NCI-H460 (cell line): Measurements from ENCODE around the gene C4orf54. TPM values are rescaled to one million over a fixed set of nuclear protein-coding genes. Genes with fewer than 3 reads are reported as not detected.

ENCODE experiments used
- DNase-seq: peaks from one replicate; pipeline ENCODE4 v3.0.0-alpha.2; 2016; ENCODE audit warnings: low read depth; ENCODE audit errors: extremely low read depth
- total RNA-seq: library from RNA; depleted of rRNA; stranded (reverse); fragments of >200 nt; shearing (Covaris generic); gene quantifications from 2 replicates; pipeline ENCODE4 v1.2.3, GENCODE V29; 2014

The C4orf54 gene
- total RNA-seq, 1 experiment from 2014 or later = 0.05 TPM

GRCh38 chr4:99652596-99653436 is 4.8 kb downstream of the C4orf54 start:
- no peak for DNase-seq

GRCh38 chr4:99651811-99652485 is 5.7 kb downstream of the C4orf54 start:
- no peak for DNase-seq

GRCh38 chr4:99651016-99651769 is 6.4 kb downstream of the C4orf54 start:
- no peak for DNase-seq

- DNase-seq = no peak
These were observed 7.8 kb downstream of the C4orf54 start for GRCh38 chr4:99649778-99650177.

GRCh38 chr4:99649208-99649607 is 8.4 kb downstream of the C4orf54 start:
- no peak for DNase-seq

- DNase-seq = no peak
These were observed 9.3 kb downstream of the C4orf54 start for GRCh38 chr4:99648321-99648720.

- DNase-seq = no peak
These were observed 10.6 kb downstream of the C4orf54 start for GRCh38 chr4:99647071-99647470.

GRCh38 chr4:99645638-99646037 is 12.0 kb downstream of the C4orf54 start:
- no peak for DNase-seq

- DNase-seq = no peak
These were observed 12.6 kb downstream of the C4orf54 start for GRCh38 chr4:99645036-99645435.

- DNase-seq = no peak
These were observed 13.2 kb downstream of the C4orf54 start for GRCh38 chr4:99644453-99644852.

- DNase-seq = no peak
These were observed 14.7 kb downstream of the C4orf54 start for GRCh38 chr4:99642725-99643489.

GRCh38 chr4:99640676-99641075 is 17.0 kb downstream of the C4orf54 start:
- no peak for DNase-seq

GRCh38 chr4:99637174-99637573 is 20.5 kb downstream of the C4orf54 start:
- no peak for DNase-seq

- no peak for DNase-seq
These were observed 21.2 kb downstream of the C4orf54 start for GRCh38 chr4:99636422-99636821.

- DNase-seq = no peak
These were observed 22.0 kb downstream of the C4orf54 start for GRCh38 chr4:99635601-99636000.

GRCh38 chr4:99634742-99635360 is 22.8 kb downstream of the C4orf54 start:
- no peak for DNase-seq

GRCh38 chr4:99633772-99634171 is 23.9 kb downstream of the C4orf54 start:
- no peak for DNase-seq

GRCh38 chr4:99630857-99631360 is 26.7 kb downstream of the C4orf54 start:
- DNase-seq = no peak

GRCh38 chr4:99629962-99630554 is 27.6 kb downstream of the C4orf54 start:
- DNase-seq = no peak

- DNase-seq = no peak
These were observed 29.6 kb downstream of the C4orf54 start for GRCh38 chr4:99628040-99628439.
